Measurements from ENCODE around the gene CD1E. TPM values are rescaled to one million over a fixed set of nuclear protein-coding genes. Genes with fewer than 3 reads are reported as not detected.

Gene CD1E
- total and polyA plus RNA-seq, 10 of the 15 experiments (the other 5 are each of a cell fraction or from before 2014, with no cell fraction given), result 0.05 to 0.07 (median 0.05) TPM; not detected in 7

DNA sequence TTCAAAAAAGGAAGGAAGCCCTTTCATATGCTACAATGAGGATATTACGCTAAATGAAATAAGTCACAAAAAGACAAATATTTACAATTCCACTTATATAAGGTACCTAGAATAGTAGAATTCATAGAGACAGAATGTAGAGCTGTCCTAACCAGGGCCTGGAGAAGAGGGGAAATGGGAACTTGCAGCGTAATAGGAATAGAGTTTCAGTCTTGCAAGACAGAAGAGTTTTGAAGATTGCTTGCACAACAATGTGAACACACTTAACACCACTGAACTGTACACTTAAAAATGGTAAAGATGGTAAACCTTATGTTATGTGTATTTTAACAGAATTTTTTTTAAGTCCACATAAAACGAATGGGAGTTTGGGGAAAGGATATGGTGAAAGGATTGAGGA, 25.3 kb upstream of the CD1E start (continued):
- TF ChIP-seq, protein P1, sequence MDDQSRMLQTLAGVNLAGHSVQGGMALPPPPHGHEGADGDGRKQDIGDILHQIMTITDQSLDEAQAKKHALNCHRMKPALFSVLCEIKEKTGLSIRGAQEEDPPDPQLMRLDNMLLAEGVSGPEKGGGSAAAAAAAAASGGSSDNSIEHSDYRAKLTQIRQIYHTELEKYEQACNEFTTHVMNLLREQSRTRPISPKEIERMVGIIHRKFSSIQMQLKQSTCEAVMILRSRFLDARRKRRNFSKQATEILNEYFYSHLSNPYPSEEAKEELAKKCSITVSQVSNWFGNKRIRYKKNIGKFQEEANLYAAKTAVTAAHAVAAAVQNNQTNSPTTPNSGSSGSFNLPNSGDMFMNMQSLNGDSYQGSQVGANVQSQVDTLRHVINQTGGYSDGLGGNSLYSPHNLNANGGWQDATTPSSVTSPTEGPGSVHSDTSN (IDR thresholded peaks at IDR 0.05; ENCODE audit: insufficient replicate concordance, low read depth, low read length), result no peak
- TF ChIP-seq RB1 (IDR thresholded peaks at IDR 0.05; ENCODE audit: borderline replicate concordance) (no peak), RBBP5 (conservative IDR thresholded peaks at IDR 0.05) (no peak), SRF (IDR thresholded peaks at IDR 0.05; ENCODE audit: low read depth in 2 of 2, low read length in 2 of 2) (no peak)

DNA sequence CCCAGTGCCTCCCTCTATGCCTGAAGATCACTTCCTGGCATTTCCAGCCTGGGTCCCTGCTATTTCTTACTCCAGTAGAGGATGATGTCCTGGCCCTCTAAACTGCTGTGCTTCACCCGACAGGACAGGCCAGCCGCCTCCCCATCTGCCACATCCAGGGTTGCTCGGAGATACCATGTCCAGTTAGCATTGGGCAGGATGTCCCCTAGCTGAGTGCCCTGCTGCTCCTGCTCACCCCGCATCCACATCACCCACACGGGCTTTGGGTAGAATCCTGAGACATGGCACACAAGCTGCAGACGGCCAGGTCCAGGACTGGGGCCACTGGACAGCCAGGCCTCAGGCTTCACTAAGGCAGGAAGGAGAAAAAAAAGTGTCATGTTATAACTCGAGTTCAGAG, 24.4 kb upstream of the CD1E start:
- H3K9me3 ChIP-seq (replicated peaks; ENCODE audit: control insufficient read depth, insufficient read depth, low read length), result no peaks in the 10 kb centered on the region
- POLR2A ChIA-PET, result interaction anchor here (1.4 kb wide), 1 partner anchor 125 kb away, joined by 6 read pairs; no protein-coding TSS in a partner anchor
- H4K20me1 ChIP-seq (ENCODE audit: control insufficient read depth, insufficient read depth), result no peaks in the 10 kb centered on the region
- H3K36me3 ChIP-seq (ENCODE audit: control insufficient read depth in 2 of 2, insufficient read depth in 2 of 2, low read length in 1 of 2), result no peaks in the 10 kb centered on the region
- H3K79me2 ChIP-seq (ENCODE audit: control insufficient read depth, insufficient read depth, low read length), result no peaks in the 10 kb centered on the region
- WGBS (ENCODE audit: insufficient coverage, insufficient replicate concordance, low lambda C conversion rate, missing lambda C conversion rate), result 60% methylated on average over 7 of the region's 7 CpGs
- DNase-seq (ENCODE audit: low read depth, low spot score) (no peak), FAIRE-seq (no peak), ATAC-seq (no peak)
- intact Hi-C loops (cut with micrococcal nuclease; ENCODE audit: unreplicated experiment), result loop anchor here (1.0 kb wide), 1 partner anchor 125 kb away; no protein-coding TSS in a partner anchor
- no peak overlapping the region for H3K4me3 ChIP-seq
- H3K27me3 ChIP-seq (replicated peaks in 1 of 2; ENCODE audit: control insufficient read depth in 2 of 2, insufficient read depth in 2 of 2, low read length in 1 of 2), result no peaks in the 10 kb centered on the region
- no TSS peak for BruUV-seq (replicated peaks)
- no peak overlapping the region for H2AFZ ChIP-seq (ENCODE audit: control insufficient read depth, low read depth, low read length)
- H3K9ac ChIP-seq (ENCODE audit: control insufficient read depth, insufficient read depth, low read length), result no peak overlapping the region
- no peak overlapping the region for H3K4me2 ChIP-seq (ENCODE audit: control insufficient read depth, insufficient read depth)
- no peak overlapping the region for H3K27ac ChIP-seq (ENCODE audit: control insufficient read depth, insufficient read depth)
- SMC1A ChIA-PET (ENCODE audit: uncharacterized antibody, unreplicated experiment), result interaction anchor here (1.0 to 6.8 kb wide), 27 partner anchors 18 to 759 kb away, joined by 3 to 172 read pairs (median 4); partner anchors contain the start of gene AIM2
- CTCF ChIA-PET, result interaction anchor here (0.9 to 12.2 kb wide), 31 partner anchors 8 to 744 kb away, joined by 3 to 267 read pairs (median 5); partner anchors contain the start of genes CD1A and OR6K3
- RAD21 ChIA-PET (ENCODE audit: unreplicated experiment), result interaction anchor here (0.6 to 10.6 kb wide), 28 partner anchors 8 to 743 kb away, joined by 3 to 179 read pairs (median 4); partner anchors contain the start of genes CD1A, CD1C and CD1D
- peaks cover 7% of the 10 kb centered on the region for H3K4me1 ChIP-seq (ENCODE audit: control insufficient read depth, insufficient read depth, low read length)
- in situ Hi-C loops (cut with MboI), result no loop called here
- TF ChIP-seq NBN (IDR thresholded peaks at IDR 0.05), result no peak
- TF ChIP-seq, protein P2, sequence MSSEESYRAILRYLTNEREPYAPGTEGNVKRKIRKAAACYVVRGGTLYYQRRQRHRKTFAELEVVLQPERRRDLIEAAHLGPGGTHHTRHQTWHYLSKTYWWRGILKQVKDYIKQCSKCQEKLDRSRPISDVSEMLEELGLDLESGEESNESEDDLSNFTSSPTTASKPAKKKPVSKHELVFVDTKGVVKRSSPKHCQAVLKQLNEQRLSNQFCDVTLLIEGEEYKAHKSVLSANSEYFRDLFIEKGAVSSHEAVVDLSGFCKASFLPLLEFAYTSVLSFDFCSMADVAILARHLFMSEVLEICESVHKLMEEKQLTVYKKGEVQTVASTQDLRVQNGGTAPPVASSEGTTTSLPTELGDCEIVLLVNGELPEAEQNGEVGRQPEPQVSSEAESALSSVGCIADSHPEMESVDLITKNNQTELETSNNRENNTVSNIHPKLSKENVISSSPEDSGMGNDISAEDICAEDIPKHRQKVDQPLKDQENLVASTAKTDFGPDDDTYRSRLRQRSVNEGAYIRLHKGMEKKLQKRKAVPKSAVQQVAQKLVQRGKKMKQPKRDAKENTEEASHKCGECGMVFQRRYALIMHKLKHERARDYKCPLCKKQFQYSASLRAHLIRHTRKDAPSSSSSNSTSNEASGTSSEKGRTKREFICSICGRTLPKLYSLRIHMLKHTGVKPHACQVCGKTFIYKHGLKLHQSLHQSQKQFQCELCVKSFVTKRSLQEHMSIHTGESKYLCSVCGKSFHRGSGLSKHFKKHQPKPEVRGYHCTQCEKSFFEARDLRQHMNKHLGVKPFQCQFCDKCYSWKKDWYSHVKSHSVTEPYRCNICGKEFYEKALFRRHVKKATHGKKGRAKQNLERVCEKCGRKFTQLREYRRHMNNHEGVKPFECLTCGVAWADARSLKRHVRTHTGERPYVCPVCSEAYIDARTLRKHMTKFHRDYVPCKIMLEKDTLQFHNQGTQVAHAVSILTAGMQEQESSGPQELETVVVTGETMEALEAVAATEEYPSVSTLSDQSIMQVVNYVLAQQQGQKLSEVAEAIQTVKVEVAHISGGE (CRISPR knock-in tag; IDR thresholded peaks at IDR 0.05), result no peak
- TF ChIP-seq BRCA1 (IDR thresholded peaks at IDR 0.05; ENCODE audit: low read depth, low read length), result no peak
- TF ChIP-seq, protein P3, sequence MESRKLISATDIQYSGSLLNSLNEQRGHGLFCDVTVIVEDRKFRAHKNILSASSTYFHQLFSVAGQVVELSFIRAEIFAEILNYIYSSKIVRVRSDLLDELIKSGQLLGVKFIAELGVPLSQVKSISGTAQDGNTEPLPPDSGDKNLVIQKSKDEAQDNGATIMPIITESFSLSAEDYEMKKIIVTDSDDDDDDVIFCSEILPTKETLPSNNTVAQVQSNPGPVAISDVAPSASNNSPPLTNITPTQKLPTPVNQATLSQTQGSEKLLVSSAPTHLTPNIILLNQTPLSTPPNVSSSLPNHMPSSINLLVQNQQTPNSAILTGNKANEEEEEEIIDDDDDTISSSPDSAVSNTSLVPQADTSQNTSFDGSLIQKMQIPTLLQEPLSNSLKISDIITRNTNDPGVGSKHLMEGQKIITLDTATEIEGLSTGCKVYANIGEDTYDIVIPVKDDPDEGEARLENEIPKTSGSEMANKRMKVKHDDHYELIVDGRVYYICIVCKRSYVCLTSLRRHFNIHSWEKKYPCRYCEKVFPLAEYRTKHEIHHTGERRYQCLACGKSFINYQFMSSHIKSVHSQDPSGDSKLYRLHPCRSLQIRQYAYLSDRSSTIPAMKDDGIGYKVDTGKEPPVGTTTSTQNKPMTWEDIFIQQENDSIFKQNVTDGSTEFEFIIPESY (IDR thresholded peaks at IDR 0.05), result no peak
- no peak for TF ChIP-seq ZNF24 (IDR thresholded peaks at IDR 0.05)
- TF ChIP-seq, protein P4, sequence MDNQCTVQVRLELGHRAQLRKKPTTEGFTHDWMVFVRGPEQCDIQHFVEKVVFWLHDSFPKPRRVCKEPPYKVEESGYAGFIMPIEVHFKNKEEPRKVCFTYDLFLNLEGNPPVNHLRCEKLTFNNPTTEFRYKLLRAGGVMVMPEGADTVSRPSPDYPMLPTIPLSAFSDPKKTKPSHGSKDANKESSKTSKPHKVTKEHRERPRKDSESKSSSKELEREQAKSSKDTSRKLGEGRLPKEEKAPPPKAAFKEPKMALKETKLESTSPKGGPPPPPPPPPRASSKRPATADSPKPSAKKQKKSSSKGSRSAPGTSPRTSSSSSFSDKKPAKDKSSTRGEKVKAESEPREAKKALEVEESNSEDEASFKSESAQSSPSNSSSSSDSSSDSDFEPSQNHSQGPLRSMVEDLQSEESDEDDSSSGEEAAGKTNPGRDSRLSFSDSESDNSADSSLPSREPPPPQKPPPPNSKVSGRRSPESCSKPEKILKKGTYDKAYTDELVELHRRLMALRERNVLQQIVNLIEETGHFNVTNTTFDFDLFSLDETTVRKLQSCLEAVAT (IDR thresholded peaks at IDR 0.05), result no peak
- no peak for TF ChIP-seq JUND (IDR thresholded peaks at IDR 0.05; ENCODE audit: low read depth, low read length)
- TF ChIP-seq IKZF1 (conservative IDR thresholded peaks at IDR 0.05), result no peak
- TF ChIP-seq, protein P5, sequence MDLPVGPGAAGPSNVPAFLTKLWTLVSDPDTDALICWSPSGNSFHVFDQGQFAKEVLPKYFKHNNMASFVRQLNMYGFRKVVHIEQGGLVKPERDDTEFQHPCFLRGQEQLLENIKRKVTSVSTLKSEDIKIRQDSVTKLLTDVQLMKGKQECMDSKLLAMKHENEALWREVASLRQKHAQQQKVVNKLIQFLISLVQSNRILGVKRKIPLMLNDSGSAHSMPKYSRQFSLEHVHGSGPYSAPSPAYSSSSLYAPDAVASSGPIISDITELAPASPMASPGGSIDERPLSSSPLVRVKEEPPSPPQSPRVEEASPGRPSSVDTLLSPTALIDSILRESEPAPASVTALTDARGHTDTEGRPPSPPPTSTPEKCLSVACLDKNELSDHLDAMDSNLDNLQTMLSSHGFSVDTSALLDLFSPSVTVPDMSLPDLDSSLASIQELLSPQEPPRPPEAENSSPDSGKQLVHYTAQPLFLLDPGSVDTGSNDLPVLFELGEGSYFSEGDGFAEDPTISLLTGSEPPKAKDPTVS (IDR thresholded peaks at IDR 0.05; ENCODE audit: low read depth, low read length), result no peak
